ENCODE data around the gene EEIG1.

The EEIG1 gene

DNA sequence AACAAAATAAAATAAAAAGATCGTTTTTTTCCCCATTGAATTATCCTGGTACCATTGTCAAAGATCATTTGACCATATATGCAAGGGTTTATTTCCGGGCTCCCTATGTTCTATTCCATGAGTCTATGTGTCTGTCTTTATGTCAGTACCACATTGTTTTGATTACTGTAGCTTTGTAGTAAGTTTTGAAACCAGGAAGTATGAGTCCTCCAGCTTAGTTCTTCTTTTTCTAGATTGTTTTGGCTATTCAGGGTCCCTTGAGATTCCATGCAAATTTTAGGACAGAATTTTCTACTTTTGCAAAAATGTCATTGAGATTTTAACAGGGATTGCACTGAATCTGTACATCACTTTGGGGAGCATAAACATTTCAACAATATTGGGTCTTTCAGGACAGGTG is 18.7 kb upstream of the EEIG1 start:
- no peak for DNase-seq

DNA sequence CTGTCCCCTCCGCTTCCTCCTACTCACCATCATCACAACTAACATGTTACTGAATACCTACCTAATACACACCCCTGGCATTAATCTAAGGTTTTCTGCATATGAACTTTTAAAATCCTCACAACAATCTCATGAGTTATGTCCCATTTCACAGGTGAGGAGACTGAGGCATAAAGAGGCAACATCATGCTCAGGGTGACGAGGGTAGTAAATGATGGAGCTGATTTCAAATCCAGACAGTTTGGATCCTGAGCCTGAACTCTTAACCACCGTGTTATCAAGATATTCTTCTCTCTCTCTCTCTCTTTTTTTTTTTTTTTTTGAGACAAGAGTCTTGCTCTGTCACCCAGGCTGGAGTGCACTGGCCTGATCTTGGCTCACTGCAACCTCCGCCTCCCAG is 12.9 kb upstream of the EEIG1 start:
- DNase-seq, result no peak

DNA sequence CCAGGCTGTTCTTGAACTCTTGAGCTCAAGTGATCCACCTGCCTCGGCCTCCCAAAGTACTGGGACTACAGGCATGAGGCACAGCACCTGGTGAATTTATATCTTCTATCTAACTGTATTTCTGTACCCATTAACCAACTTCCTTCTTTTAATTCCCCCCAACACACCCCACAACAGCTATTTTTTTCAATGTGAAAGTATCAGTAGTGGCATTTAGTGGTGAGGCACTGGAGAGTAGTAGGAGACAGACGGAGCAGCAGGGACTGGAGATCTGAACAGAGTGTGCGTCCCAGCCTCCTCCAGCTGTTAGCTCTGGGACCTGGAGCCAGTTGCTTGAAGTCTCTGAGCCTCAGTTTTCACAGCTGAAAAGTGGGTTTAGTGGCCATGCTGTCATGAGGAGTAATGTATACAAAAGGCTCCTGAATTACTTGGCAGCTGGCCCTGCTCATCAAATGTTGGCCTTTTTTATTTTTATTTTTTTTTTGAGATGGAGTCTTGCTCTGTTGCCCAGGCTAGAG is 11.0 kb upstream of the EEIG1 start:
- no peak for DNase-seq

DNA sequence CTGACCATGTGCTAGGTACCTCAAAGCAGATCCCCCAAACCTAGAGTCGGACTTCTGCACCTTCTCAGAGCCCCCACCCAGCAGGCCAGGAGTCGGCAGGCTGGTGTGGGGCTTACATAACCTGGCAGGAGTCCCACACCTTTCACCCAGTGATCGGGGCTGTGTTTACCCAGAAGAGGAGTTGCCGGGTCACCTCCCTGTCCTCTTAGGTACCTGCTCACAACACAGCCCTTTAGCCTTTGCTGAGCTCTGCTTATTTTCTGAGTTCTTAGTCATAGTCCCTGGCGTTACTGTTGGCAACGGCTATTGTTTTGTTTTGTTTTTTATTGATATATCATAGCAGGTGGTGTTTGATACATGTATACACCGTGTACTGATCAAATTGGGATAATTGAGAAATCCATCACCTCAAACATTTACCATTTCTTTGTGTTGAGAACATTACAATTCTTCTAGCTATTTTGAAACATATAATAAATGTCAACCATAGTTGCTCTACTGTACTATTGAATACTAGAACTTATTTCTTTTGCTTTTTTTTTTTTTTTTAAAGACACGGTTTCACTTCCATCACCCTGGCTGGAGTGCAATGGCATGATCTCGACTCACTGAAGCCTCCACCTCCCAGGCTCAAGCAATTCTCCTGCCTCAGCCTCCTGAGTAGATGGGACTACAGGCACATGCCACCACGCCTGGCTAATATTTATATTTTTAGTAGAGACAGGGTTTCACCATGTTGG is 10.4 kb upstream of the EEIG1 start:
- no peak for DNase-seq

DNA sequence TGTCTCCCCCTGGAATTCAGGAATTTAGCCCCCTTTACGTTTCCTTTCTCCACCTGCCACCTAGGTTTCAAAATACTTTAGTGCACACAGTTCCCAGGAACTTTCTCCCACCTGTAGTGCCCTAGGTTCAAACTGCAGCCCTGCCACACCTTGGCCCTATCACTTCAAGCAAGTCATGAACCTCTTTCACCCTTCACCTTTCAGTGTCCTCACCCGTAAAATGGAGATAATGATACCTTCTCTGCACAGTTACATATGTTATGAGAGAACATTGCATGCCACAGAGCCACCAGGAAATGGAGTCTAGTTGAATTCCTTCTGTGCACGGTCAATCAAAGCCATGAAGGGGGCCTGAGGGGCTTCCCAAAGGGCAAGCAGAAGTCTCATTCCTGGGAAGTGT is 9.8 kb upstream of the EEIG1 start:
- no peak for DNase-seq

DNA sequence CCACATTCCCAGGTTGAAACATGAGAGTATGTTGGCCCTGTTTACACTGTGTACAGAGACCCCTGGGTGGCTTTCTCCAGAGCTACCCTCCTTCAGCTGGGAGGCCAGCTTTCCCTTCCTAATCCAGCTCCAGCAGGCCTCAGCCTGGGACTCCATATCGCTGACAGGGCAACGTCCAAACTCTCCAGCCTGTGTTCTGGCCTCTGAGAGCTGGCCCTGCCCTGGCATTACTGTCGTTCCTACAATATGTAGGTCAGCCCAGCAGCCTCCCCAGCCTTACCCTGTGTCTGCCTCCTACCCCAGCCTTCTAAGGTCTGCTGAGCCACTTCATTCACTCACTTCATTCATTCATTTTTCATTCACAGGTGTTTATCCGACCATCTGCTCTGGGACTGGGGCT is 8.3 kb upstream of the EEIG1 start:
- no peak for DNase-seq

DNA sequence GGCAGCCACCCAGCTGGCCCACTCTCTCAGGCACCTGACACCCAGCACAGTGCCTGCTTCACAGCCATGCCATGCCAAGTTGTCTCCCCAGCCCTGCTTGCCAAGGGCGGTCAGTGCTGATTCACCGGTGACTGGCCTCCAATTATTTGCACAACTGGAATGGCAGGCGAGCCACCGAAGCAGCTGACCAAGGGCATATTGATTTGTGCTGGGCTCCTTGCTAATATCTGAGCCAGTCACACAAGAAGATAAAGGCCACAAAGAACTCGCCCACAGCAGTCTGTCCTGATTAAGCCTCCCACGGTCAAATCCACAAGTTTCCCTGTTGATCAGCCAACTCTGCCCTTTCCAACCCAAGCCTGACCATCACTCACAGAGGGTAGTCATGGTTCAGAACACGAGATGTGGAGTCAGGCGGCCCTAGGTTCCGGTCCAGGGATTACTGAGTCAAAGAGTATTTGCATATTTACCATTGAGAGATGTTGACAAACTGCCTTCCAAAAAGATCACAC is 6.4 kb upstream of the EEIG1 start:
- no peak for DNase-seq

DNA sequence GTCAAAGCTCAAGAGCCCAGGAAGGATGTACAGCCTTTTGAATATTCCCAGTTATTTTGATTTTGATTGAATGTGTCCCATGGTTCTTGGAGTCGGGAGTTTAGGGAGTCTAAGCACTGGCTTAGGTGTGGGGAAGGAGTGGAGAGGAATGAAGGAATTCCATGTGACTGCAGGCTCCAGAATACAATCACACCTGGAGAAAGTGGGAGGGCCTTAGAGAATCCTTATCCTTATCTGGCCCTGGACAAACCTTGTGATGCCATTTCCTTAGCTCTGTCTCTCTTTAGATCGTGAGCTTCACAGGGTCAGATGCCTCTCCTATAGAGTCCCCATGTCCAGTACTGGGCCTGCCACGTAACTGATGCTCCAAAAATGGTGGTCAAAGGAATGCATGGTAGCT is 4.2 kb upstream of the EEIG1 start:
- no peak for DNase-seq

DNA sequence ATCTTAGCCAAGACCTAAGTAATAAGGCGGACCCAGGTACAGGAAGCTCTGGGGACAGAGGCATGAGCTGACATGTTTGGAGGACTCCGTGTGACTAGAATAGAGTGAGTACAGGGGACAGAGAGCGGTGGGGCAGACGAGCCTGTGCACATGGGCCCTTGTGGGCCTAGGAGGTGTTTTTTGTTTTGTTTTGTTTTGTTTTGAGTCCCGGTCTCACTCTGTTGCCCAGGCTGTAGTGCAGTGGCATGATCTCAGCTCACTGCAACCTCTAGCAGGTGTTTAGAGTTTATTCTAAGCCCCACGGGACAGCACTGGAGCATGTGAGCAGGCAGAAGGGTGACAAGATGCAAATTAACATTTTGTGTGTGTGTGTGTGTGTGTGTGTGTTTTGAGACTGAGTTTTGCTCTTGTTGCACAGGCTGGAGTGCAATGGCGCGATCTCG is 3.1 kb upstream of the EEIG1 start:
- no peak for DNase-seq

DNA sequence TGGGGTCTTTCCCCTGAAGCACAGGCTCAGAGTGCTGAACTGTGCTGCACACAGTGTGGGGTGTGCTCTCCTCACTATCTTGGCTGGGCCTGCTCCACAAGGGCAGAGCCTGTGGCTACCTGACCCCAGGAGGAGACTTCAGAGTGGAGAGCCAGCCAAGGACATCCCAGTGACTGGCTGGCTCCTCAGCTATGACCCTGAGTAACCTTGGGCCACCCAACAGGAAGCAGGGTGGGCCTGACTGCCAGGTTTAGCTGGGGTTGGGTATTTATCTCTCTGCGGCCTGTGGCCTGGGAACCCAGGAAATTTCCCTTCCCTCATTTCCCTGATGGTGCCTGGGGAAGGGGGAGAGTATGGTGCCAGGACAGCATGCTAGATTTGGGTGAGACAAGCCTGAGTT is 2.1 kb upstream of the EEIG1 start:
- DNase-seq, result peak; percentile 10

DNA sequence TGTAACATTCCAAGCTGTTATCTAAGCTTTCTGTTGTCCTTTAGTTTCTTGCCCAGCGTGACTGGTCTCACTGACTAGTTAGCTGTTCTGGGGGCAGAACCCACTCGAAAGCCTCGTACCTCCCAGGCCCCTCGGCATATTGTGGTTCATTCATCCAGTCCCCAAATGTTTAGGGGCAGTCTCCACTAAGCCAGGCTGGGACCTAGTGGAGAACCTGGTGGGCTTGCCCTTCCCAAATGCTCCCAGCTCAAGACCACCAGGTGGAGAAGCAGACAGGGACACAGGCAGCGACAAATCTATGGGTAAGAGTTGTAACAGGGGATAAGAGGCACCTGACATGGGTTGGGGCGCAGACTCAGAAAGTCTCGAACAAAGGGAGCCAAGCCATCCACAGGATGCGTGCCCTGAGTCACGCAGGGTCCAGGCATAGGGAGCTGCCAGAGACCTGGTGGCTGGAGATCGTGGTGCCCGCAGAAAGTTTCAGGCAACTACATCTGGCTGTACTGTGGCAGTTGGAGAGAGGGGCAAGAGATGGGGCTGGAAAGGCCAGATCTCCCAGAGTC is 851 bp upstream of the EEIG1 start:
- DNase-seq, result no peak

DNA sequence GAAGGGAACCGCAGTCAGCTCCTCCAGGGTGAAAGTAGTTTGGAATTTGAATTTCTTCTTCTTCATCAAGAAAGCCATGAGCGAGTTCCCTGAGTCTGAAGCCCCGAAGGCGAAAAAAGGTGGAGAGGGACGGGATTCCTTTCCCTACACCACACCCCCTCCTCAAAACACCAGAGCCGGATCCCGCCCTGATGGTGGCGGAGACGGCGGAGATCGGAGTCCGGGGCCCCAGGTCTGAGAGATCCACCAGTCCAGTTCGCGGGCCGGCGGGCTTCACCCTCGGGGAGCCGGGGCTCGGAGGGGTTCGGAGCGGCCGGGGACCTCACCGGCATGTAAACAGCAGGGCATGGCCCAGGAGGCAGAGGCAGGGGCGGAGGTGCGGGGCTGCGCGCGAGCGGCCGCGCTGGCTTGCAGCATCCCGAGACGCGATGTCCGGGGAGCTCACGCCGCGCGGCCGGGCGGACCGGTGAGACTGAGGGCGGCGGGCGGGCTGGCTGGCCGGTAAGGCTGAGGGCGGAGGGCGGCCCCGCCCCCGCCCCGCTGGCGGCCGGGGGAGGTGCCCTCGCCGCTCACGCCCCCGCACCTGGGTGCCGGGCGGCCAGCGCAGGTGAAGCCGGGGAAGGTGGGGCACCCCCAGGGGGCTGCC is 606 bp downstream of the EEIG1 start:
- DNase-seq, result no peak

DNA sequence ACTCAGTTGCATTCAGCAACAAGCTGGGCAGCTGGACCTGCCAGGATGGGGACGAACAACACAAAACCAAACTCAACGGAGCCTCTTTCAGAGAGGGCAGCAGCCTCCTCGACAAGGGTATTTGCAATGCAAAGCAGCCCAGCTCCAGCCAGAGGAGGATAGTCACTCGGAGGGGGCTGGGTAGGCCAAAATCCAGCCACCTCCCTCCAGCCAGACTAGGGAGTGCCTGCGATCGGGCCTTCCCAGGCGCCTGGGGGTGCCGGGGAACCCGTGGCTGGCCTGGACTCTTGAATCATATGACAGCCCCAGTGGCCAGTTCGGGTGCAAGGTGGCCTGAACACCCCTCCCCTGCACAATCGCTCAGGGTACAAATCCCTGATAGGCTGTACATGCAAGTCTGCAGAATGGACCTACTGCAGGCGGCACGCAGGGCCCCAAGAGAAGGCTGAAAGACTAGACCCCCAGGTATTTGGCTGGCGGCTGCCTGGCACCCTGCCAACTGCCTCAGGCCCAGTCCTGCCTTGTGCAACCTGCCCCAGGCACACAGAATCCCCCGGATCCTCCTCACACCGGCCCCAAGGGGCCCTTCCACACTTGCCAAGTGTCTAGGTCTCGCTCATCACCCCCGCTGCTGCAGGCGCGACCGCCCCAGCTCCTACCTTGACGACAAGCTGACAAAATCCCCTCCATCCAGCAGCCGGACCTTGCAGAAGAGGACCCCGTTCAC is 1.3 kb downstream of the EEIG1 start:
- no peak for DNase-seq

DNA sequence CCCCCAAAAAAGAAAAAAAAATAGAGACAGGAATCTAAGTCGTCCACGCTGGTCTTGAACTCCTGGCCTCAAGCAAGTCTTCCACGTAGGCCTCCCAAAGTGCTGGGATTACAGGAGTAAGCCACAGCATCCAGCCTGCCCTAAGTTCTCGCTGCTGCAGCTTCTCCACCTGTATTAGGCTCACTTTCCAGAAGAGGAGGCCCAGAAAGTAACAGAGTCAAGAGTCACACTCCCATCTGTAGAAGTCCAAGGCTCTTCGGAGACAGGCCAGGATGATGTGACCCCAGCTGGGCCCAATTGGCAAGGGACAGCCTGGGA is 1.8 kb downstream of the EEIG1 start:
- no peak for DNase-seq

DNA sequence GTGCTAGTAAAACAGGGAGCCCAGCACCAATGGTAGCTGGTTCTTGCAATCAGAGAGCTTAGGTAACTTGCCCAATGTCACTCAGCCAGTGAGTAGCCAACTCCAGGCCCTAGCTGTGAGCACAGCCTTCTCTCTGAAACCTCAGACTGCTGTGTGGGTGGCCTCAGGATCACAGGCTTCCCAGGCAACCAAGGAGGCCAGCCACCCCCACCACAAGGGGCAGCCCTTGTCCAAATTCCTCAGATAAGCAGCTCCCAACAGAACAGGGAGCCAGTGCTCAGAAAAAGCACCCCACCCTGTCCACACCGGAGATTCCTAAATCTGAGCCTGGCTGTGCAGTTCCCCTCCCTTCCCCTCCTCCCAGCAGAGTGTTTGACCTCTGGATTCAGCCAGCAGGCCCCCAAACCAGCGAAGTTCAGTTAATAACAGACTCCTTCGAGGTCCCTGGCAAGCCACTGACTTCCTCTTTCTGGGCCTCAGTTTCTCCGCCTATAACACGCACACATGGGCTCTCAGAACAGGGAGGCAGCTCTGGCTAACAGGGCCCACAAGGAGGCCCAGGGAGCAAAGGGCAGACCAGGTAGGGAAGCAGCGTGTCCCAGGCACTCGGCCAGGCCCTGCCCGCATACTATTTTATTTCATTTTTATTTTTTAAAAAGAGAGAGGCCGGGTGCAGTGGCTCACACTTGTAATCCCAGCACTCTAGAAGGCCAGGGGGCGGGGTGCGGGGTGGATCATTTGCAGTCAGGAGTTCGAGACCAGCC is 2.7 kb downstream of the EEIG1 start:
- DNase-seq, result no peak

DNA sequence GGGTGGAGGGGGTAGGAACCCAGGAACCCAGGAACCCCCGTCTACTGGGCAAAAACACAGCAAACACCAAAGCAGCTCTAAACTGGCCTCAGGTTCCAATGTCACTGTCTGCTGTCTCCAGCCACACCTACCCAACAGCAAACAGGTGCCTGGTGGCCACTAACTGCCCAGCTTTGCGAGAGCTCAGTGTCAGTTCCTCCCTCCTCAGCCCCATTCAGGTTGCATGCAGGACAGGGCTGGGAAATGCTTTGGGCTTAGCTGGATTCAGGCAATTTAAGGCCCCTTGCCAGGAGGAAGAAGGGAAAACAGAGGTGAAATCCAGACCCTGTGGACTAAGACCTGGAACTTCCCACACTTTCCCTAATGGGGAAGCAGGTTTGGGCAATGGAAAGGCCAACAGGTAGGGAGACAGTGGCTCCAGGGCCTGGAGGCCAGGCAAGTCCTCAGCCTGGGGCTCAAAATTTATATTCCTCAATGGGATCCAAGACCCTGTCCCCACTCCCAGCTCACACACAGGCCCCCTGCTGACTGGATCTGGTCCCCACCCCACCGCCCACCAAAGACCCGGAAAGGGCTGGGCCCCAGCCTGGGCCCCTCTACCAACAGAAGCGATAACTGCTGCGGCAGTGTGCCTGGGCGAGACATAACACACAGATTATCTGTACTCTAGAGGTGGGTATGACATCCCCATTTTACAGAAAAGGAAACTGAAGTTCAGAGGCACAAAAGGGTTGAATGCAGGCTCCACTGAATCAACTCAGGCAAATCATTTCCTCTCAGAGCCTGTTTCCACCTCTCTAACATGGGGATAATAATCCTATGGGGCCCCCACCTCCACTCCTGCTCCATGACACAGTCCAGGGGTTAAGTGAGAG is 3.5 kb downstream of the EEIG1 start:
- no peak for DNase-seq

DNA sequence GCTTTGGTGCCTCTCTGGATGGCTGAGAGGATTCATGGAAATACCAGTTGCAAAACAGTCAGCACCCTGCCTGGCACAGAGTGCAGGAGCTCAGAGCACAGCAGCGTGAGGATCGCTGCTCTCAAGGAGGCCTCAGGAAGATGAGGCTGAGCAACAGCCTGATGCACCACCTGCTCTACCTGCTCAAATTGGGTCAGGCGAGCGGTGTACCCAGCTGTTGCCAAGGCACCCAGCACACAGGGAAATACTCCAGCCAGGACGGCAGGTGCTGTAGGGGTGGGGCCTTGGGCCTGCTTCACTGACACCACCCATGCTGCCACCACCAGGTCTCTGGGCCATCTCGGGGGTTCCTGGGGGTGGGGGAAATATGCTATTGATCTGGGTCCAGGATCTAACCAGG is 4.3 kb downstream of the EEIG1 start:
- no peak for DNase-seq

DNA sequence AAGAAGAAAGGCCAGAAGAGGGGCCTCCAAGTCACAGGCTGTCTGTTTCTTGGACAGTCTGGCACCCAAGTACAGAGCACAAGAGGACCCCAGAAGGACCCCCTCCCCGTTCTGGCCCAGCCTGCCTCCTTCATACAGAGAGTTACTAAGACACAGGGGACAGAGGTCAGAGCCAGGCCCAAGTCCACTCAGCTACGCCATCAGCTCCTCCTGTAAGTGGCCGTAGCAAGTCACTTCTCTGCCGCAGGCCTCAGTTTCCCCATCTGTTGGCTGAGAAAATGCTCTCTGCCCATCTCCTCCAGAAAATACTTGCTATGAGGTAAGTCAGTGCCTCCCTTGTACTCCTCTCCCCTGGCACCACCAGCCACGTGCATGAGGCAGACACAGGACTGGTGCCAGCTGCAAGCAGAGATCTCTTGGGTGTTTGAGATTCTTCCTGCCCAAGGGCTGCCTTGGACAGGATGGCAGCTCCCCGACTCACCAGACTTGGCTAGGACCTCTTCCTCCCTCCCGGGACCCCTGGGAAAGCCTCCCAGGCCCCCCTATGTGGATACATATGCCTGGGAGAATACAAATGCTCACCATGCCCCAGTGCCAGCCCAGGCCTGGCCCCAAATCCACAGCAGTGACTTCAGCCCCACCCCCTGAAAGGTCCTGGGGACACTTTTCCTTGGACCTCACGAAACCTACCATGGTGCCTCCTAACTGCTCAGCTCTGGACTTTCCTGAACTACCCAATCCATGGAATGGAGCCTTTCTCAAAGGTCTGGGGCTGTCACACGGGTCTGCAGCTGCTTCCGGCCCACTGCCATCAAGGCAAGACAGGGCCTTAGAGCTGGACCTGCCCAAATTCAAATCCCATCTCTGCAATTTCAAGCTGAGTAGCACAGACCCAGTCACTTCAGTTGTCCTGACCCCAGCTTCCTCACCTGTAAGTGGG is 5.1 kb downstream of the EEIG1 start:
- no peak for DNase-seq

DNA sequence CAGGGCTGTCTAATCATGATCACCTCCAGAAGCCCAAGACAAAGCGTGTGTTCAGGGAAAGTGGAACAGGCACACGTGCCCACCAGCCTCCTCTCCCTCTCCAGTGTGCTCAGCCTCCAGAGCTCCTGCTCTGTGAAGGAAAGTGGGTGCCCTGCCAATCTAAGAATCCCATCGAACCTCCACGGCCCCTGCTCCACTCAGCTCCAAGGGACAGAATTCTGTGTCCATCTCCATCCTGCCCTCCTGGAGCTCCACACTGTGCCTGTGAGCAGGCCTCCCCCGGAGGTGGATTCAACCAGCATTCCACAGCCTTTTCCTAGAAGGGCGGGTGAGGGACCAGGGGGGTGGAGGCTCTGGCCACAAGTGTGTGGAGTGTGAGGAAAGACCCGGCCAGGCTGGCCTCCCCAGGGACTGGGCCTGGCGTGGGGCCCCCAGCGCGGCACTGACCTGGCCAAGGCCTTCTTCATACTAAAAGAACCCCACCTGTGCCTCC is 6.0 kb downstream of the EEIG1 start:
- DNase-seq, result no peak

DNA sequence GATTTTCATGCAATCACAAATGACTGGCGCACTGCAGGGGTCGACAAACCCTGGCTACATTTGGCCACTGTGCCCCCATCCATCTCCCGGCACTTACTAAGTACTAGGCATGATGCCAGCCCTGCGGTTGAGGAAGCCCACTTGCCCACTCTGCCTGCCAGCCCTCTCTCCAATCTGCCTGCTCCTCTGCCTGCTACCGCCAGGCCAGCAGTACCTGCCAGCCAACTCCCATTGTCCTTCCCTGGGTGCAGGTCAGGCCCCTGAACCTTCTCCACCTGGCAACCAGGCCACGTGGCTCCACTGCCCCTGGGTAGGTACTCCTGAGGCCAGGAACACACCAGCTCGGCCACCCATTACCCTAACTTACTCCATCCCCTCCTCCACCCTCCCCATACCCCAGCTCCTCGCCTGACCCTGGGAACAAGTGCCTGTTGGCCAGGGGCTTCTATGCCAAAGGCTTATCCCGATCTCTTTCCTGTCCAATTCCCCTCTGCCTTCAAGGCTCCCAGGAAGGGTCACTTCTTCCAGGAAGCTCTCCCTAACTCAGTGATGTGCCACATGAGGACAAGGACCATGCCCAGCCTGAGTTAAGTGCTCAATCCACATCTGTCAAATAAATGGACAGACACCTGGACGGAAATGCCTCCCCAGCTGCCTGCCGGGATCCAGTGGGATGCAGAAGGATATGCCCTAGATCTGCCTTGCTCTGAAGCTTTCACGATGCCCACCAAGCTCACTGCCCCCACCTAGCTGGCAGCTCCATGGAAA is 6.6 kb downstream of the EEIG1 start:
- no peak for DNase-seq

Data from hematopoietic multipotent progenitor cell treated with erythropoietin and hydrocortisone succinate and interleukin-3 and kit ligand, for 8 days (in vitro differentiated cells).